NCI-H2029 (cell line): ENCODE results near the gene HCN4.
"Not testable (repeated sequence)": the region's sequence is repeated elsewhere in the genome, so short reads cannot be mapped to it uniquely, and the experiment has no call there.

Experiments used
- DNase-seq: peaks from one replicate; lab custom pipeline; 2025; lab: John Stamatoyannopoulos, UW

The HCN4 gene

GRCh38 chr15:73368301-73369136 lies at the start of gene HCN4:
Gene HCN4 (minus strand): TSS chr15:73368958. CDS start chr15:73368270, 688 bp downstream.
- no peak for DNase-seq

GRCh38 chr15:73414876-73415275 lies 46.1 kb upstream of the HCN4 start:
- DNase-seq: no peak

- DNase-seq: no peak
Observed at GRCh38 chr15:73403171-73403570, 34.4 kb upstream of the HCN4 start.

- not testable (repeated sequence) for DNase-seq
Observed at GRCh38 chr15:73400222-73400621, 31.5 kb upstream of the HCN4 start.

GRCh38 chr15:73398861-73399260 lies 30.1 kb upstream of the HCN4 start:
- DNase-seq: no peak

GRCh38 chr15:73397461-73397860 lies 28.7 kb upstream of the HCN4 start:
- no peak for DNase-seq

- DNase-seq: no peak
Observed at GRCh38 chr15:73395671-73396070, 26.9 kb upstream of the HCN4 start.

- no peak for DNase-seq
Observed at GRCh38 chr15:73394782-73395181, 26.0 kb upstream of the HCN4 start.

- no peak for DNase-seq
Observed at GRCh38 chr15:73393336-73393735, 24.6 kb upstream of the HCN4 start.

GRCh38 chr15:73392025-73392424 lies 23.3 kb upstream of the HCN4 start:
- DNase-seq: no peak

GRCh38 chr15:73391128-73391872 lies 22.5 kb upstream of the HCN4 start:
- no peak for DNase-seq

GRCh38 chr15:73389971-73390544 lies 21.3 kb upstream of the HCN4 start:
- DNase-seq: no peak

- no peak for DNase-seq
Observed at GRCh38 chr15:73389539-73389938, 20.8 kb upstream of the HCN4 start.

GRCh38 chr15:73388256-73388781 lies 19.6 kb upstream of the HCN4 start:
- DNase-seq: no peak

- DNase-seq: no peak
Observed at GRCh38 chr15:73387507-73388255, 18.9 kb upstream of the HCN4 start.

GRCh38 chr15:73386886-73387506 lies 18.2 kb upstream of the HCN4 start:
- no peak for DNase-seq

- DNase-seq: no peak
Observed at GRCh38 chr15:73386238-73386637, 17.5 kb upstream of the HCN4 start.

GRCh38 chr15:73385205-73385604 lies 16.4 kb upstream of the HCN4 start:
- DNase-seq: no peak

GRCh38 chr15:73383310-73384189 lies 14.8 kb upstream of the HCN4 start:
- DNase-seq: no peak

- DNase-seq: no peak
Observed at GRCh38 chr15:73382115-73382514, 13.4 kb upstream of the HCN4 start.
